Neutrophil (primary cell): ENCODE data around the gene GTF2IRD1.

Experiments
- H3K27ac ChIP-seq: fragments of 200-600 bp; sonication (generic); 2 replicates; pipeline ENCODE4 v1.5.1; 2016; ENCODE audit warnings: mild to moderate bottlenecking, moderate library complexity
- H3K27me3 ChIP-seq: fragments of 200-600 bp; sonication (generic); 2 replicates; pipeline ENCODE4 v1.6.0; 2016; ENCODE audit warnings: mild to moderate bottlenecking
- H3K36me3 ChIP-seq: fragments of 200-600 bp; sonication (generic); 2 replicates; pipeline ENCODE4 v1.5.1; 2017
- H3K4me1 ChIP-seq, 2 experiments: fragments of 200-600 bp in 1 of 2; sonication (generic) in 1 of 2; 1 replicate in 1 of 2; 2 replicates in 1 of 2; pipeline versions ENCODE4 v1.5.1 to v1.6.1; 2013 to 2016; ENCODE audit warnings: low read depth in 1 of 2, low read length in 1 of 2, mild to moderate bottlenecking in 1 of 2, moderate library complexity in 1 of 2; ENCODE audit not compliant: control insufficient read depth in 1 of 2, insufficient read depth in 1 of 2
- H3K4me3 ChIP-seq, 2 experiments: fragments of 200-600 bp in 1 of 2; sonication (generic) in 1 of 2; 1 replicate in 1 of 2; 2 replicates in 1 of 2; pipeline ENCODE4 v1.5.1; 2013 to 2016; ENCODE audit warnings: low read depth in 1 of 2, low read length in 1 of 2, mild to moderate bottlenecking in 1 of 2, moderate library complexity in 1 of 2
- H3K9me3 ChIP-seq: fragments of 200-600 bp; sonication (generic); 2 replicates; pipeline ENCODE4 v1.5.1; 2016
- CTCF ChIP-seq: fragments of 200-600 bp; sonication (generic); IDR thresholded peaks from 2 replicates; pipeline ENCODE4 v1.5.1; 2016; ENCODE audit warnings: antibody characterized with exemption

The GTF2IRD1 gene

DNA sequence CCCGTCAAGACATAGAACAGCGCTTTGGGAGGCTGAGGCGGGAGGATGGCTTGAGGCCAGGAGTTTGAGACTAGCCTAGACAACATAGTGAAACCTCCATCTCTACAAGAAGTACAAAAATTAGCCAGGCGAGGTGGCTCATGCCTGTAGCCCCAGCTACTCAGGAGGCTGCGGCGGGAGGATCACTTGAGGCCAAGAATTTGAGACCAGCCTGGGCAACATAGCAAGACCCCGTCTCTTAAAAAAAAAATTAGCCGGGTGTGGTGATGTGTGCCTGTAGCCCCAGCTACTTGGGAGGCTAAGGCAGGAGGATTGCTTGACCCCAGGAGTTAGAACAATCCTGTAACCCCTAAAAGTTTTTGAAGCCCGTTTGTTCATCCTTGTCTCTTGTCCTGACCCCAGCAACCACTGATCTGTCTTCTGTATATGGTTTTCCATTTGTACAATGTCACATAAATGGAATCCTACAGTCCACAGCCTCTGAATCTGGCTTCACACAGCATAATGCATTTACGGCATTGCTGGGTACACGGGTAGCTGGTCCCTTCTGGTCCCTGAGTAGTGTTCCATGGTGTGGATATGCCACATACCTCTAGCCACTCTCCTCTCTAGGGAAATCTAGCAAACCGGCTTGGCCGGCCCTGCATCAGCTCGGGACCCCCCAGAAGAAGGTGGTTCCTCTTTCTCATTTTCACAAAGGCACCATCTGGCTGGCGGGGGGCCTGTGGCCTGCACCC lies 8.4 kb downstream of the GTF2IRD1 start:
- Histone ChIP-seq H3K36me3 (no peaks in the 10 kb centered on the region), H3K27ac (no peak overlapping the region), H3K9me3 (no peaks in the 10 kb centered on the region), H3K27me3 (peaks cover under 1% of the 10 kb centered on the region), H3K4me3 (no peak overlapping the region), H3K4me1 (no peaks in the 10 kb centered on the region)
- TF ChIP-seq CTCF = no peak

DNA sequence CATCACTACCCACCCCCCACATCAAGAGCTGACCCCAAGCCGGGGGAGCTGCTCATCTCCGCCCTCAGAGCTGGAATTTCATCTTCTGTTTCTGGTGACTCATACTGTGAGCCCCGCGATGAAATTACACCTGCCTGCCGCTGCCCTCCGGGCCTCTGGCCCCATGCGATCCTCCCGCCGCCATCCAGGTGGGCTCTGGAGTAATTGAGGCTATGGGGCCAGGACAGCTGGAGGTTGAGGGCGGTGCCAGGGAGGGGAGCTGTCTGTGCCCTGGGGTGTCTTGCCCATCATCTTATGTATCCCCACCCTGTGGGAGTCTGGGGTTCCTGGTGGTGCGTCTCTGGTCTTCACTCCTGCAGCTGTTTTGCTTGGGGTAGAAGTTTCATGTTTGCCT lies 9.0 kb downstream of the GTF2IRD1 start:
- H3K36me3 ChIP-seq = no peaks in the 10 kb centered on the region
- no peaks in the 10 kb centered on the region for H3K9me3 ChIP-seq
- H3K27me3 ChIP-seq = no peaks in the 10 kb centered on the region
- H3K4me3 ChIP-seq = no peak overlapping the region
- H3K4me1 ChIP-seq = no peaks in the 10 kb centered on the region
- H3K27ac ChIP-seq = no peak overlapping the region
- TF ChIP-seq CTCF = no peak

DNA sequence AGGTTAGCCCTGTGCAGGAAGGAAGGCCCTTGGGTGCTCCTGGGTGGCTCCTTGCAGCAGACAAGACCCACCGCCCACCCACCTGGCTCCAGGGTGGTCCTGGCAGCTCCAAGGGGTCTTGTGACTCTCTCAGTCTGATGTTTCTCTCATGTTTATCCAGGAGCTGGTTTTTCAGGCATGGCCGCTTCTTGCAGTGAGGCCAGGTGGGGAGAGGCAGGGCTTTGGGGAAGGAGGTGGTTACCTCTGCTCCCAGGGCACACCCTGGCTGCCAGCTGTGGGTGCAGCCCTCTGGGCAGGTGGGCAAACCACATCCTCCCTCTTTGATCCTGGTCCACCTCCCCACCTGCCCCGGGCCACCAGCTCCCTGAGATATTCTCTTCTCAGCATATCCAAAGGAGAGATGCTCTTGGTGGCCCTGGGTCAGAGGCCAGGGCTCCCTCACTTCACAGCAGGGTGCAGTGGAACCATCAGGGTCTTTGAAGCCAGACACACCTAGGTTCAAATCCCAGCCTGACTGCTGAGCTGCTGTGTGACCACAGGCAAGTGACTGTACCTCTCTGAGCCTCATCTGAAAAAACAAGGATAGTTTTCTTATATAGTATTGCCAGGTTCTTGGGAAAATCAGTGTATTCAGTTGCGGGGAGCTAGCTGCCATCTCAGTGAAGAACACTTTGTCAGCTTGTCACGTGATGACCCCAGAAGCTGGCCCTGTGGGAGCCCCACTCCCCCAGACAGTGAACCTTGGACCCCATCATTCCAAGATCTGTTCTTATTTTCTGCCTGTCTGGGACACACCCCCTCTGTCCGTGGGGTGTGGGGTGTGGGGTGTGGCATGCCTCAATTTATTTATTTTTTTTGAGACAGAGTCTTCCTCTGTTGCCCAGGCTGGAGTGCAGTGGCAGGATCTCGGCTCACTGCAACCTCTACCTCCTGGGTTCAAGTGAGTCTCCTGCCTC lies 11.5 kb downstream of the GTF2IRD1 start:
- Histone ChIP-seq H3K36me3 (no peaks in the 10 kb centered on the region), H3K27me3 (no peaks in the 10 kb centered on the region), H3K4me1 (no peaks in the 10 kb centered on the region), H3K9me3 (no peaks in the 10 kb centered on the region), H3K27ac (no peak overlapping the region), H3K4me3 (no peak overlapping the region)
- TF ChIP-seq CTCF = no peak

- Histone ChIP-seq H3K4me3 (no peak overlapping the region), H3K27me3 (no peaks in the 10 kb centered on the region), H3K27ac (no peak overlapping the region), H3K9me3 (no peaks in the 10 kb centered on the region), H3K4me1 (no peaks in the 10 kb centered on the region), H3K36me3 (no peaks in the 10 kb centered on the region)
- TF ChIP-seq CTCF = no peak
Observed at GRCh38 chr7:74466196-74466813, 12.6 kb downstream of the GTF2IRD1 start.

DNA sequence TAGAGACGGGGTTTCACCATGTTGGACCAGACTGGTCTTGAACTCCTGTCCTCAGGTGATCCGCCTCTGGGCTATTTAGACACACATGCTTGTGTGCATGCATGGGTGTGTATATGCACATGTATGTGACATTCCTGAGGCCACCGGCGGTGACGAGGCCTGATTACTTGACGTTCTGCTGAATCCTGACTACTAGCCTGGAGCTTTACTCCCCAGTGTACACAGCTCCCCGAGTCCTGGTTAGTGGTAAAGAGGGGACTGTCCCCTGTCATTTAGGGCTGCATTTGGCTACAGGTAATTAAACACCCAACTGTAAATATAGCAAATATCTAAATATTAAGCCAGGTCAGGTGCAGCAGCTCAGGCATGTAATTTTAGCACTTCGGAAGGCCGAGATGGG lies 14.2 kb downstream of the GTF2IRD1 start:
- Histone ChIP-seq H3K9me3 (no peaks in the 10 kb centered on the region), H3K36me3 (no peaks in the 10 kb centered on the region), H3K4me3 (no peak overlapping the region), H3K4me1 (no peaks in the 10 kb centered on the region), H3K27me3 (no peaks in the 10 kb centered on the region), H3K27ac (no peak overlapping the region)
- TF ChIP-seq CTCF = no peak
